HG03039 (cell line): ENCODE data around the gene KRTAP5-6.
"Not testable (repeated sequence)": the region's sequence is repeated elsewhere in the genome, so short reads cannot be mapped to it uniquely, and the experiment has no call there.

Experiments
- ATAC-seq: cut with Tn5 transposase; IDR thresholded peaks from one replicate; pipeline ENCODE4 v1.9.1; 2021; ENCODE audit warnings: mild to moderate bottlenecking, moderate library complexity; ENCODE audit not compliant: unreplicated experiment

The KRTAP5-6 gene

GRCh38 chr11:1661454-1662269 lies 35.3 kb upstream of the KRTAP5-6 start:
- not testable (repeated sequence) for ATAC-seq

GRCh38 chr11:1662699-1663283 lies 34.2 kb upstream of the KRTAP5-6 start:
- ATAC-seq, result not testable (repeated sequence)

GRCh38 chr11:1665313-1665712 lies 31.7 kb upstream of the KRTAP5-6 start:
- no peak for ATAC-seq

GRCh38 chr11:1667121-1667850 lies 29.7 kb upstream of the KRTAP5-6 start:
- ATAC-seq, result no peak

GRCh38 chr11:1667906-1668305 lies 29.1 kb upstream of the KRTAP5-6 start:
- ATAC-seq, result no peak

GRCh38 chr11:1668911-1669473 lies 28.0 kb upstream of the KRTAP5-6 start:
- no peak for ATAC-seq

- ATAC-seq, result no peak
Measured at GRCh38 chr11:1669546-1670218, 27.3 kb upstream of the KRTAP5-6 start.

- ATAC-seq, result not testable (repeated sequence)
Measured at GRCh38 chr11:1670457-1670856, 26.5 kb upstream of the KRTAP5-6 start.

GRCh38 chr11:1670905-1671371 lies 26.1 kb upstream of the KRTAP5-6 start:
- ATAC-seq, result no peak

GRCh38 chr11:1671658-1672057 lies 25.3 kb upstream of the KRTAP5-6 start:
- ATAC-seq, result no peak

- ATAC-seq, result no peak
Measured at GRCh38 chr11:1672613-1673350, 24.2 kb upstream of the KRTAP5-6 start.

- ATAC-seq, result no peak
Measured at GRCh38 chr11:1673446-1674172, 23.4 kb upstream of the KRTAP5-6 start.

GRCh38 chr11:1674173-1675131 lies 22.5 kb upstream of the KRTAP5-6 start:
- no peak for ATAC-seq

GRCh38 chr11:1675536-1676228 lies 21.3 kb upstream of the KRTAP5-6 start:
- no peak for ATAC-seq

- ATAC-seq, result no peak
Measured at GRCh38 chr11:1676229-1676740, 20.7 kb upstream of the KRTAP5-6 start.

GRCh38 chr11:1679881-1680280 lies 17.1 kb upstream of the KRTAP5-6 start:
- ATAC-seq, result no peak

GRCh38 chr11:1682225-1682905 lies 14.6 kb upstream of the KRTAP5-6 start:
- ATAC-seq, result no peak
